Measurements from ENCODE around the gene KIAA1210.
"Not testable (repeated sequence)": the region's sequence is repeated elsewhere in the genome, so short reads cannot be mapped to it uniquely, and the experiment has no call there.

The KIAA1210 gene

DNA sequence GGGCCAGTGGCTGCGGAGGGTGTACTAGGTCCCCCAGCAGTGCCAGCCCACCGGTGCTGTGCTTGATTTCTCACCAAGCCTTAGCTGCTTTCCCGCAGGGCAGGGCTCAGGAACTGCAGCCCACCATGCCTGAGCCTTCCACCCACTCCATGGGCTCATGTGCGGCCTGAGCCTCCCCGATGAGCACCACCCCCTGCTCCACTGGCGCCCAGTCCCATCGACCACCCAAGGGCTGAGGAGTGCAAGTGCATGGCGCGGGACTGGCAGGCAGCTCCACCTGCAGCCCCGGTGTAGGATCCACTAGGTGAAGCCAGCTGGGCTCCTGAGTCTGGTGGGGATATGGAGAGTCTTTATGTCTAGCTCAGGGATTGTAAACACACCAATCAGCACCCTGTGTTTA is 98.0 kb downstream of the KIAA1210 start:
- not testable (repeated sequence) for H3K36me3 Mint-ChIP-seq; H3K9me3 Mint-ChIP-seq (ENCODE audit: low read depth); H3K27ac Mint-ChIP-seq

GRCh38 chrX:119028733-119029330 is 98.8 kb downstream of the KIAA1210 start:
- Mint-ChIP-seq H3K36me3 (no peaks in the 10 kb centered on the region), H3K27ac (no peak overlapping the region), H3K27me3 (no peaks in the 10 kb centered on the region)

More for the DNA sequence above, 98.0 kb downstream of the KIAA1210 start:
- not testable (repeated sequence) for H3K27me3 Mint-ChIP-seq; H3K4me1 Mint-ChIP-seq (ENCODE audit: low read depth); H3K4me3 Mint-ChIP-seq

More at GRCh38 chrX:119028733-119029330, 98.8 kb downstream of the KIAA1210 start:
- Mint-ChIP-seq H3K9me3 (ENCODE audit: low read depth) (no peaks in the 10 kb centered on the region), H3K4me1 (ENCODE audit: low read depth) (no peaks in the 10 kb centered on the region), H3K4me3 (no peak overlapping the region)
